LNCaP clone FGC (cell line): ENCODE data around the gene MFN2.
"Not testable (repeated sequence)": the region's sequence is repeated elsewhere in the genome, so short reads cannot be mapped to it uniquely, and the experiment has no call there.

Experiments used
- DNase-seq: peaks from one replicate; pipeline ENCODE4 v3.0.0-alpha.2; 2011; ENCODE audit warnings: low read depth
- H3K4me3 ChIP-seq: 2 replicates; pipeline ENCODE4 v1.5.1; 2011; ENCODE audit warnings: mild to moderate bottlenecking, low read depth, low read length, control low read depth
- TF ChIP-seq, protein P1 (sequence below): IDR thresholded peaks from 2 replicates; pipeline ENCODE4 v1.5.1; 2012; ENCODE audit warnings: mild to moderate bottlenecking; ENCODE audit not compliant: control insufficient read depth, insufficient read depth; ENCODE audit errors: extremely low read depth

Gene MFN2

DNA sequence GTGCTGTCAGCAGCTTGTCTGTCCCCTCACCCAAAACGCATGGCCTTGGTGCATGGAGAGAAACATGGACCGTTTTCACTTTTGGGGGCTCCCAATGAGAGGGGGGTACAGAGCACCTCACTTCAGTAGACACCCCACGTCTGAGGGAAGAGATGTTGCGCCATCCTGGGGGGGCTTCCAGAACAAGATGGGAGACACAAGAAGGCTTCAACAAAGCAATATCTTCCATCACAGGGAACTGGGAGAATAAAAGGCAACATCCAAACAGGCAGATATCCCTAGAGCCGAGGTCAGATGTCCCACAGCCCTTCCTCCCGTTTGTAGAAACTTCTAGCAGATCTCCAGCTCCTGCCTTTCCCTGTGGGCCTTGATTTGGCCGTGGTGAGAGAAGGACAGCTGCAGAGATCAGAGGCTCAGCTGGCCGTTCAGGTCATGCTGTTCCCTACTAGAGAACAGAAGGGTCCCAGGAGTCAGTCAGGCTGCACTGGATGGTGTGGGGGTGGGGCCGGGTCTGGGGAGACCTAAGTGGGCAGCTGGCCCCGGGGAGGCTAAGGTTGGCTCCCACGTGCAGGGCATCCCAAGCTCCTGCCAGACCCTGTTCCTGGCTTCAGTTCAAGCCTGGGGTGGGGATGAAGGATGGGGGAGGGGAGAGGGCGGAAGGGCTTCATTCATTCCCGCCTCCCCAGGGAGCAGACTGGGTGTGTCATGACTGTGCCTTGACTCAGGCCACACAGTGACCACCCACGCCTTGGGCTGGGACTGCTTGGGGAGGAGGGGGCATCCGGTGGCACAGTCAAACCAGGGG is 41.3 kb upstream of the MFN2 start:
- DNase-seq: no peak
- TF ChIP-seq, protein P1, sequence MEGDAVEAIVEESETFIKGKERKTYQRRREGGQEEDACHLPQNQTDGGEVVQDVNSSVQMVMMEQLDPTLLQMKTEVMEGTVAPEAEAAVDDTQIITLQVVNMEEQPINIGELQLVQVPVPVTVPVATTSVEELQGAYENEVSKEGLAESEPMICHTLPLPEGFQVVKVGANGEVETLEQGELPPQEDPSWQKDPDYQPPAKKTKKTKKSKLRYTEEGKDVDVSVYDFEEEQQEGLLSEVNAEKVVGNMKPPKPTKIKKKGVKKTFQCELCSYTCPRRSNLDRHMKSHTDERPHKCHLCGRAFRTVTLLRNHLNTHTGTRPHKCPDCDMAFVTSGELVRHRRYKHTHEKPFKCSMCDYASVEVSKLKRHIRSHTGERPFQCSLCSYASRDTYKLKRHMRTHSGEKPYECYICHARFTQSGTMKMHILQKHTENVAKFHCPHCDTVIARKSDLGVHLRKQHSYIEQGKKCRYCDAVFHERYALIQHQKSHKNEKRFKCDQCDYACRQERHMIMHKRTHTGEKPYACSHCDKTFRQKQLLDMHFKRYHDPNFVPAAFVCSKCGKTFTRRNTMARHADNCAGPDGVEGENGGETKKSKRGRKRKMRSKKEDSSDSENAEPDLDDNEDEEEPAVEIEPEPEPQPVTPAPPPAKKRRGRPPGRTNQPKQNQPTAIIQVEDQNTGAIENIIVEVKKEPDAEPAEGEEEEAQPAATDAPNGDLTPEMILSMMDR: no peak

DNA sequence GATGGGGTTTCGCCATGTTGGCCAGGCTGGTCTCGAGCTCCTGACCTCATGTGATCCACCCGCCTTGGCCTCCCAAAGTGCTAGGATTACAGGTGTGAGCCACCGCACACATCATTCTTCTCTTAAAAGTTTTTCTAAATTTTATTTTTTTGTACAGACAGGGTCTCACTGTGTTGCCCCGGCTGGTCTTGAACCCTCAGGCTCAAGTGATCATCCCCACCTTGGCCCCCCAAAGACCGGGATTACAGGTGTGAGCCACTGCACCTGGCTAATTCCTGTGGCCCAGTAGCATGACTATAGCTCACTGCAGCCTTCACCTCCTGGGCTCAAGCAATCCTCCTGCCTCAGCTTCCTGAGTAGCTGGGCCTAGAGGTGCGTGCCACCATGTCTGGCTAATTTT is 40.5 kb upstream of the MFN2 start:
- not testable (repeated sequence) for DNase-seq, H3K4me3 ChIP-seq

More for the DNA sequence above, 41.3 kb upstream of the MFN2 start:
- H3K4me3 ChIP-seq: no peak overlapping the region

DNA sequence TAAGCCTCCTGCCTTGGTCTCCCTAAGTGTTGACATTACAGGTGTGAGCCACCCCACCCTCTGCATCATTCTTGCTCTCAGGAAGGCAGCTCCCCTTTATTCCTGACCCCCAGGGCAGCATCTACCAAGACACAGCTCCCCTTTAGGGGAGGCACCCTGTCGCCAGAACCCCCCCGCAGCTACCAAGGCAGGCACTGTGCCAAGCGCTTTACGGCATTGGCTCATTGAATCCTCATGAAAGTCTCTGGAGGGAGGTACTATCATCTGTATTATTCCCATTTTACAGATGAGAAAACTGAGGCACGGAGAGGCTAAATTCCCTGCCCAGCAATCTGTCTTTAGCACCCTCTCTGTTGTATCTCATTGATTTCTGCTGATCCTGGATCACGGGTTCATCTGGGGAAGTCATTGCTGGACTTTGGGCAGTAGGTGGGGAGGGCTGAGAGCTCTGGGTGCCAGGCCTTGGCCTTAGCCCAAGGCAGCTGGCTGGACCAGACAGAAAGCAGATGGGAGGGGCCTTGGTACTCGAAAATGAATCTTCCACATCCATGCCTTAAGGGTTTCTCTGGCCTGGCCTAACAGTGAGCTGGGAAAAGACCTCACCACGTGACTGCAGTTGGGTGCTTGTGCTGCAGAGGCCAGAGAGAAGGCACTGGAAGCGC is 39.9 kb upstream of the MFN2 start:
- no peak overlapping the region for H3K4me3 ChIP-seq
- TF ChIP-seq, protein P1: no peak
- DNase-seq: no peak

DNA sequence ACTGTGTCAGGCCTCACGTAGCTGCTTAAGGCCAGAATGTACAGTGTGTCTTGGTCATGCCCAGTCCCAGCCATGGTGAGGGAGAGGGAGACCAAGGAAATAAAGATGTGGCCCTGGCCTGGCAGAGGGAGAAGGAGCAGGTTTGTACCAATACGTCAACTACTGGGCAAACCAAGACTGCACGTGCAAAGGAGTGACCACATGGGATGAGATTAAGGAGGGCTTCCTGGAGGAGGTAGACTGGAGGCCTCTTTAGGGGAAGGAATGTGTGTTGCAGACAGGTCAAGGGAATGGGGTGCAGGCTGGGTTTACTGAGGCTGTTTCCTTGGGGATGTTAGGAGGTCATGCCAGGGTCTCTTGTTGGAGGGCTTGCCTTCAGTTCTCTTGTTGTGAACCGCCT is 38.0 kb upstream of the MFN2 start:
- DNase-seq: no peak
- no peak overlapping the region for H3K4me3 ChIP-seq
- TF ChIP-seq, protein P1: no peak

DNA sequence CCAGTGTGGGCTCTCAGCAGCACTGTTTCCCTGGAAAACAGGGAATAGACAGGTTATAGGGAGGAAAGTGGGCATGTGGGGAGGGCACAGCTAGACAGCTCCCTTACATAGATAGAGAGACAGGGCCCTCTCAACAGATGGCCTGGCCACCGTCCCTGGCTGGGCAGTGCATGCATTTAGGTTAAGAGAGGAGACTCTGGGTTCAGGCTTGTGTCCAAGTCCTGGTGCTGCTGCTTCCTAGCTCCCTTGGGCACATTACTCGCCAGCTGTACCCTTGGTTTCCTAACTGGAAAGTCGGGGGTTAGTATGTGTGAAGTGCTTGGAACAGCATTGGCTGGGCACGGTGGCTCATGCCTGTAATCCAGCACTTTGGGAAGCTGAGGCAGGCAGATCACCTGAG is 36.6 kb upstream of the MFN2 start:
- DNase-seq: no peak
- TF ChIP-seq, protein P1: no peak
- H3K4me3 ChIP-seq: no peak overlapping the region

DNA sequence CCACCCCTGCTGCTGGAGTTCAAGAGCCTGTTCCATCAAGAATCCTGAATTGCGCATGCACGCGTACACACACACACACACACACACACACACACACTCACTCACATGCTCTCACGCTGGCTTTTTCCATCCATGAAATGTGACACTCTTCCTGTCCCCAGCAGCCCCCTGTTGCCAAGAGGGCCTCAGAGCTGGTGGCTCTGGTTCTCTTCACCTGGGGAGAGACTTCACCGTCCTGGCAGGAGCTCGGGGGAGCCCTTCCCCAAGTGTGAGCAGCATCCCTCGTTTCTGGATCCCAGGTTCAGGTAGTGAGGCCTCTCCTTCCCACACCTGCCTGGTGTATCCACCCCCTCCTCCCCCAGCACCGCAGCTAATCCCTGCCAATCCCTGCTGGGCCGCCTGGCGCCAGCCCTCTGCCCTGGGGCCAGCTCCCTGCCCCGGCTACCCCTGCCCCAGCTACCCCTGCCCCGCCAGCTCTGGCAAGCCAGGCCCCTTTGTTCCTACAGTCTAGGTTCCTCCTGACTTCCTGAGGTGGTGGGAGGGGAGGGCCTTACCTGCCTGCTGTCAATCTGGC is 35.8 kb upstream of the MFN2 start:
- DNase-seq: no peak
- no peak overlapping the region for H3K4me3 ChIP-seq
- TF ChIP-seq, protein P1: no peak

DNA sequence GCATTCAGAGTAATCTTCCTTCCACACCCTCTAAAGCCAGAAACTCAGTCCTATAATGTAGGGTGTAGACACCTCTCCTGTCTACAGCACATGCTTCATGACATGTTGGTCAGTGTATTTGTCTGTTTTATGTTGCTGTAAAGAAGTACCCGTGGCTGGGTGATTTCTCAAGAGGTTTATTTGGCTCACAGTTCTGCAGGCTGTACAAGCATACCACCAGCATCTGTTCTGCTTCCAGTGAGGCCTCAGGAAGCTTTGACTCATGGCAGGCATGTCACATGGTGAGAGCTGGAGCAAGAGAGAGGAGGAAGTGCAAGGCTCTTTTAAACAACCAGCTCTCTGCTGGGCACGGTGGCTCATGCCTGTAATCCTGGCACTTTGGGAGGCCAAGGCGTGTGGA is 33.6 kb upstream of the MFN2 start:
- DNase-seq: no peak
- TF ChIP-seq, protein P1: no peak
- H3K4me3 ChIP-seq: no peak overlapping the region
